ENCODE results near the gene UXS1. TPM values are rescaled to one million over a fixed set of nuclear protein-coding genes. Genes with fewer than 3 reads are reported as not detected.

The UXS1 gene
- total and polyA plus RNA-seq, 2 of the 8 experiments (the other 6 are each of a cell fraction or from before 2014, with no cell fraction given) = 44.5 to 63.4 TPM

DNA sequence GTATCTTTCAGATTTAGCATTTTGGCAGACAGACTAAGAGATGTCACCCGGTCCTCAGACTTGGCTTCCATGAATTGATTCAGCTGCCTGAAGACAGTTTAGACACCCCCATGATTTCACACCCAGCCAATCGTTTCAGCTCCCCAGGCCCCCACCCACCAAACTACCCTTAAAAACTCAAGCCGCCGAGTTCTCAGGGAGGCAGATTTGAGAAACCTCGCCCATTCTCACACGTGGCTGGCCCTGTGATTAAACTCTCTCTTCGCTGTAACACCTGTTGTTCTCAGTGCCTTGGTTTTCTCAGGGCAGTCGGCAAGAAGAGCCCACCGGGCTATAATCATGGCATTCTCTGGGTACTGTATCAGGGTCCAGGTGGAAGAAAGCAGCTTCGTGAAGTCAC is 35.2 kb downstream of the UXS1 start:
- Histone ChIP-seq H3K4me1 (replicated peaks in 1 of 4; ENCODE audit: control insufficient read depth in 3 of 4, insufficient read depth in 4 of 4, low read length in 3 of 4) (peaks cover under 1 to 4% (median 3%) of the 10 kb centered on the region in 4 experiments; a peak in 3 of 7 replicates), H2BK5ac (ENCODE audit: low read depth, low read length) (no peak overlapping the region), H3K23ac (ENCODE audit: insufficient read length) (no peak overlapping the region), H3K27ac (ENCODE audit: low read depth, low read length) (no peak overlapping the region), H2AFZ (ENCODE audit: low read length) (no peak overlapping the region), H4K91ac (replicated peaks; ENCODE audit: insufficient read length, low read length) (no peak overlapping the region), H3K36me3 (ENCODE audit: control insufficient read depth in 2 of 4, insufficient read depth in 4 of 4, low read length in 3 of 4) (peaks cover 3 to 26% (median 14%) of the 10 kb centered on the region in 4 experiments; a peak in 7 of 8 replicates), H3K4me3 (ENCODE audit: extremely low read depth in 1 of 4, insufficient read depth in 2 of 4, low read depth in 3 of 4, low read length in 4 of 4) (no peak overlapping the region), H2BK120ac (replicated peaks; ENCODE audit: low read depth, low read length) (no peak overlapping the region), H2AK5ac (ENCODE audit: low read depth, low read length) (no peak overlapping the region), H3K4me2 (ENCODE audit: insufficient read depth in 1 of 2, low read depth in 2 of 2, low read length in 2 of 2) (no peak overlapping the region), H3K79me1 (ENCODE audit: low read depth, low read length) (no peaks in the 10 kb centered on the region), H3K4ac (replicated peaks; ENCODE audit: insufficient read length, low read depth, low read length) (no peak overlapping the region), H3K9me3 (ENCODE audit: insufficient read depth in 2 of 2, low read depth in 1 of 2, low read length in 1 of 2) (no peaks in the 10 kb centered on the region), H4K20me1 (replicated peaks in 1 of 2; ENCODE audit: control insufficient read depth in 1 of 2, insufficient read depth in 2 of 2, low read length in 2 of 2) (peaks cover 3 to 6% of the 10 kb centered on the region in 2 experiments), H2BK20ac (ENCODE audit: low read length) (no peak overlapping the region), H3K23me2 (ENCODE audit: low read depth, low read length) (no peaks in the 10 kb centered on the region), H3K9ac (replicated peaks in 1 of 4; ENCODE audit: extremely low read depth in 1 of 4, low read depth in 3 of 4, low read length in 3 of 4) (no peak overlapping the region), H3K79me2 (ENCODE audit: control insufficient read depth in 1 of 2, insufficient read depth in 2 of 2, low read length in 2 of 2) (peaks cover 0 to 10% of the 10 kb centered on the region in 2 experiments; a peak in 3 of 4 replicates), H3K27me3 (replicated peaks in 1 of 4; ENCODE audit: control insufficient read depth in 3 of 4, extremely low read depth in 1 of 4, insufficient read depth in 3 of 4, low read length in 3 of 4) (no peaks in the 10 kb centered on the region), H3K18ac (ENCODE audit: extremely low read depth, low read length) (no peak overlapping the region), H3K14ac (ENCODE audit: insufficient read length) (no peak overlapping the region), H4K8ac (ENCODE audit: extremely low read depth, insufficient read depth, low read length) (no peak overlapping the region), H2BK12ac (ENCODE audit: low read depth, low read length) (no peak overlapping the region), H2BK15ac (ENCODE audit: low read length) (no peak overlapping the region), H4K5ac (ENCODE audit: insufficient read length, low read depth, low read length) (no peak overlapping the region), H3K56ac (replicated peaks; ENCODE audit: insufficient read length, low read depth, low read length) (no peak overlapping the region)
- DNase-seq (ENCODE audit: low read depth in 1 of 2, low spot score in 2 of 2) (no peak), FAIRE-seq (no peak)
- TF ChIP-seq CREB1 (IDR thresholded peaks at IDR 0.05) = no peak
- ChIA-PET POLR2A (ENCODE audit: partially characterized antibody) (no interaction called here), CTCF (ENCODE audit: partially characterized antibody) (interaction anchor here (1.0 to 1.4 kb wide), 2 partner anchors 9 to 10 kb away, joined by 4 to 6 read pairs; no protein-coding TSS in a partner anchor)
- 79% methylated on average over 10 of the region's 10 CpGs; no CpG with 5 or more reads in 1 of the 2 experiments for WGBS, 2 experiments (ENCODE audit: extremely low coverage in 1 of 2, insufficient coverage in 1 of 2, insufficient read length in 1 of 2, insufficient replicate concordance in 2 of 2, low coverage in 1 of 2, low lambda C conversion rate in 2 of 2, missing lambda C conversion rate in 1 of 2)

Data from H1 (cell line).